GM13976 (cell line): Measurements from ENCODE around the gene FARSB.

Source experiments
- DNase-seq: peaks from one replicate; pipeline ENCODE4 v3.0.0; 2012; ENCODE audit warnings: low spot score
- CTCF ChIP-seq: IDR thresholded peaks from 2 replicates; pipeline ENCODE4 v1.5.1; 2012; ENCODE audit warnings: borderline replicate concordance, mild to moderate bottlenecking; ENCODE audit not compliant: insufficient read depth; ENCODE audit errors: extremely low read depth, missing control alignments, control extremely low read depth
- in situ Hi-C: fragments of 300-500 bp; cut with MboI; formaldehyde crosslinking; loops from one replicate; pipeline ENCODE4 v1.12.0; 2022; ENCODE audit warnings: low sequenced_read_pairs, mixed read lengths, inconsistent platforms; ENCODE audit not compliant: unreplicated experiment

Gene FARSB

GRCh38 chr2:222548992-222549391 lies 106.9 kb downstream of the FARSB start:
- DNase-seq: no peak
- TF ChIP-seq CTCF: no peak
- in situ Hi-C loops: no loop called here

- DNase-seq: no peak
- in situ Hi-C loops: no loop called here
- TF ChIP-seq CTCF: no peak
Observed at GRCh38 chr2:222547083-222547482, 108.8 kb downstream of the FARSB start.

GRCh38 chr2:222545823-222546795 lies 109.8 kb downstream of the FARSB start:
- in situ Hi-C loops: no loop called here
- no peak for TF ChIP-seq CTCF
- DNase-seq: no peak

- in situ Hi-C loops: no loop called here
- no peak for DNase-seq
- TF ChIP-seq CTCF: no peak
Observed at GRCh38 chr2:222544661-222545060, 111.2 kb downstream of the FARSB start.

- DNase-seq: no peak
Observed at GRCh38 chr2:222538535-222538934, 117.4 kb downstream of the FARSB start.

GRCh38 chr2:222535477-222535876 lies 120.4 kb downstream of the FARSB start:
- in situ Hi-C loops: no loop called here

More at GRCh38 chr2:222538535-222538934, 117.4 kb downstream of the FARSB start:
- in situ Hi-C loops: no loop called here
- TF ChIP-seq CTCF: no peak

More at GRCh38 chr2:222535477-222535876, 120.4 kb downstream of the FARSB start:
- no peak for DNase-seq
- TF ChIP-seq CTCF: no peak
